ENCODE measurements around the gene DENND1A.

DENND1A gene

GRCh38 chr9:123416176-123416575 is 513.8 kb downstream of the DENND1A start:
- no peak overlapping the region for H3K4me3 ChIP-seq (ENCODE audit: low read depth, low read length)
- DNase-seq (ENCODE audit: low read depth) = no peak
- no peak for TF ChIP-seq CTCF (conservative IDR thresholded peaks at IDR 0.05; ENCODE audit: low read depth, low read length)

- TF ChIP-seq CTCF (conservative IDR thresholded peaks at IDR 0.05; ENCODE audit: low read depth, low read length) = no peak
- no peak for DNase-seq (ENCODE audit: low read depth)
- no peak overlapping the region for H3K4me3 ChIP-seq (ENCODE audit: low read depth, low read length)
Observed at GRCh38 chr9:123414936-123415930, 514.7 kb downstream of the DENND1A start.

- no peak for DNase-seq (ENCODE audit: low read depth)
- TF ChIP-seq CTCF (conservative IDR thresholded peaks at IDR 0.05; ENCODE audit: low read depth, low read length) = no peak
- no peak overlapping the region for H3K4me3 ChIP-seq (ENCODE audit: low read depth, low read length)
Observed at GRCh38 chr9:123414204-123414603, 515.7 kb downstream of the DENND1A start.

GRCh38 chr9:123412171-123412820 is 517.6 kb downstream of the DENND1A start:
- H3K4me3 ChIP-seq (ENCODE audit: low read depth, low read length) = no peak overlapping the region
- no peak for TF ChIP-seq CTCF (conservative IDR thresholded peaks at IDR 0.05; ENCODE audit: low read depth, low read length)
- no peak for DNase-seq (ENCODE audit: low read depth)

GRCh38 chr9:123411636-123412035 is 518.3 kb downstream of the DENND1A start:
- no peak for DNase-seq (ENCODE audit: low read depth)
- no peak for TF ChIP-seq CTCF (conservative IDR thresholded peaks at IDR 0.05; ENCODE audit: low read depth, low read length)
- no peak overlapping the region for H3K4me3 ChIP-seq (ENCODE audit: low read depth, low read length)

GRCh38 chr9:123411191-123411590 is 518.7 kb downstream of the DENND1A start:
- no peak for TF ChIP-seq CTCF (conservative IDR thresholded peaks at IDR 0.05; ENCODE audit: low read depth, low read length)
- DNase-seq (ENCODE audit: low read depth) = no peak

More at GRCh38 chr9:123411191-123411590, 518.7 kb downstream of the DENND1A start:
- no peak overlapping the region for H3K4me3 ChIP-seq (ENCODE audit: low read depth, low read length)
